ENCODE measurements around the gene IL13RA1. TPM values are rescaled to one million over a fixed set of nuclear protein-coding genes. Genes with fewer than 3 reads are reported as not detected.

The IL13RA1 gene
- total RNA-seq, 4 donors from 2014 or later, result 53.1 to 101 (median 85.2) TPM

DNA sequence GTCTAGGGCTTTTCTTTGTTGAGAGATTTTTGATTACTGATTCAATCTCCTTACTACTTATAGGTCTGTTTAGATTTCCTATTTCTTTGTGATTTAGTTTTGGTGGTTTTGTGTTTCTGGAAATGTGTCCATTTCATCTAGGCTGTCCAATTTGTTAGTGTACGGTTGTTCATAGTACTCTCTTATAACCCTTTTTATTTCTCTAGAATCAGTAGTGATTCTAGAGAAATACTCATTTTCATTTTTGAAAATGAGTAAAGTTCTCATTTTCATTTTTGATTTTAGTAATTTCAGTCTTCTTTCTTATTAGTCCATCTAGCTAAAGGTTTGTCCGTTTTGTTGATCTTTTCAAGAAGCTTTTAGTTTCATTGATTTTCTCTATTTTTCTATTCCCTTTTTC lies 7.5 kb downstream of the IL13RA1 start:
- intact Hi-C loops (cut with DNase I), result no loop called here

DNA sequence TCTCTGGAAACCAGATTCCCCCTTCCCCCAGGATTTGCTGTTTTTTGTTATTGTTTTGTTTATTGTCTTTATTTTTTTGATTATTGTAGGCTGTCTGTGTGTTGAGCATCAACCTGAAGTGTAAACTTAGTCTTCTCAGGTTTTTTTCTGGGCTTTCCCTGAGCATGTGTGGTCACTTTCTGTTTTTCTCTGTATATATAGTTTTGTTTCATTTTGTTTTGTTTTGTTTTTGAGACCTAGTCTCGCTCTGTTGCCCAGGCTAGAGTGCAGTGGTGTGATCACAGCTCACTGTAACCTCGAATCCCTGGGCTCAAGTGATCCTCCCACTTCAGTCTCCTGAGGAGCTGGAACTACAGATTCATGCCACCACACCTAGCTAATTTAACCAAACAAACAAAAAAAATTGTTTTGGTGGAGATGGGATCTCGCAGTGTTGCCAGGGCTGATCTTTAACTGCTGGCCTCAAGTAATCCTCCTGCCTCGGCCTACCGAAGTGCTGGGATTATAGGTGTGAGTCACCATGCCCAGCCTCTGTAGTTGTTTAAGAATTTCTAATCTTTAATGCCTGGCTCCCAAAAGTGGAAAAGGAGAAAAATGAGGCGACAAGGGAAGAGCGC lies 9.1 kb downstream of the IL13RA1 start:
- Histone ChIP-seq H3K4me3 (no peak overlapping the region), H3K9me3 (no peaks in the 10 kb centered on the region), H3K27me3 (no peaks in the 10 kb centered on the region), H3K4me1 (peaks cover 0 to 38% (median 24%) of the 10 kb centered on the region in 4 donors), H3K36me3 (no peaks in the 10 kb centered on the region), H3K27ac (replicated peaks in 1 of 4) (no peak overlapping the region)
- intact Hi-C loops (cut with DNase I), result no loop called here
- TF ChIP-seq CTCF (IDR thresholded peaks at IDR 0.05), result no peak
- DNase-seq (ENCODE audit: extremely low spot score), result no peak
- 63% methylated on average over 7 of the region's 7 CpGs for WGBS

More for the DNA sequence above, 7.5 kb downstream of the IL13RA1 start:
- no peaks in the 10 kb centered on the region for H3K36me3 ChIP-seq
- no peak overlapping the region for H3K4me3 ChIP-seq
- H3K4me1 ChIP-seq, result peaks cover 2 to 45% (median 25%) of the 10 kb centered on the region in 4 donors
- no peaks in the 10 kb centered on the region for H3K27me3 ChIP-seq
- no peaks in the 10 kb centered on the region for H3K9me3 ChIP-seq
- no peak for TF ChIP-seq EP300 (IDR thresholded peaks at IDR 0.05)
- no peak for TF ChIP-seq CTCF (IDR thresholded peaks at IDR 0.05)
- no peak for TF ChIP-seq POLR2AphosphoS5 (IDR thresholded peaks at IDR 0.05)
- no peak for TF ChIP-seq POLR2A (IDR thresholded peaks at IDR 0.05; ENCODE audit: low read depth)
- 80% methylated on average over 2 of the region's 2 CpGs for WGBS
- no peak for DNase-seq (ENCODE audit: extremely low spot score)
- H3K27ac ChIP-seq (replicated peaks in 1 of 4), result no peak overlapping the region

DNA sequence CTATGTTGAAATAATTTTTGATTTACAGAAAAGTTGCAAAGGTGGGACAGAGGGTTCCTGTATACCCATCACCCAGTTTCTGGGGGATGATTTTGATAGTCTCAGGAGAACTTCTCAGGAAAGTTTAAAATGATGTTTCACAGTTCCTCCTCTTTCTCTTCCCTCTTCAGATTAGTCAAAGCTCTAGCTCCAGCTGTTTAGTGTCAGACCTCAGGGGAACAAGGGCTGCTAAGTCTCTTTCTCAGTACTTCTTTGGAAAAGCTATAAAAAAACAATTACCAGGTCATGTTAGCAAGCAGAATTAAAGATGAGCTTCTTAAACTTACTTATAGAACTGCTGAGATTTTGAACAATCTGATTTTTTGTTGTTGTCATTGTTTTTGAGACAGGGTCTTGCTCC lies 12.2 kb downstream of the IL13RA1 start:
- Histone ChIP-seq H3K27me3 (no peaks in the 10 kb centered on the region), H3K4me3 (no peak overlapping the region), H3K9me3 (no peaks in the 10 kb centered on the region), H3K36me3 (no peaks in the 10 kb centered on the region), H3K27ac (replicated peaks in 1 of 4) (peak overlapping the region in 3 of 4 donors; percentile 35 to 48 (median 36)), H3K4me1 (peaks cover 0 to 46% (median 30%) of the 10 kb centered on the region in 4 donors)
- intact Hi-C loops (cut with DNase I), result no loop called here
- TF ChIP-seq CTCF (IDR thresholded peaks at IDR 0.05) (no peak), EP300 (IDR thresholded peaks at IDR 0.05) (no peak), POLR2A (IDR thresholded peaks at IDR 0.05; ENCODE audit: low read depth) (no peak), POLR2AphosphoS5 (IDR thresholded peaks at IDR 0.05) (no peak)
- DNase-seq (ENCODE audit: extremely low spot score), result no peak

- DNase-seq (ENCODE audit: extremely low spot score), result no peak
- 58% methylated on average over 3 of the region's 5 CpGs for WGBS
- intact Hi-C loops (cut with DNase I), result no loop called here
- Histone ChIP-seq H3K9me3 (no peaks in the 10 kb centered on the region), H3K27me3 (no peaks in the 10 kb centered on the region), H3K4me3 (no peak overlapping the region), H3K27ac (replicated peaks in 1 of 4) (peak overlapping the region in 3 of 4 donors; percentile 35 to 48 (median 36)), H3K36me3 (no peaks in the 10 kb centered on the region), H3K4me1 (peaks cover 0 to 54% (median 38%) of the 10 kb centered on the region in 4 donors)
- TF ChIP-seq CTCF (IDR thresholded peaks at IDR 0.05), result no peak
- TF ChIP-seq POLR2AphosphoS5 (IDR thresholded peaks at IDR 0.05), result no peak
- no peak for TF ChIP-seq POLR2A (IDR thresholded peaks at IDR 0.05; ENCODE audit: low read depth)
- no peak for TF ChIP-seq EP300 (IDR thresholded peaks at IDR 0.05)
Measured at GRCh38 chrX:118740276-118740889, 13.0 kb downstream of the IL13RA1 start.
